GM21381 (cell line): ENCODE data around the gene ARSG.
"Not testable (repeated sequence)": the region's sequence is repeated elsewhere in the genome, so short reads cannot be mapped to it uniquely, and the experiment has no call there.

Experiments used
- ATAC-seq: cut with Tn5 transposase; IDR thresholded peaks from one replicate; pipeline ENCODE4 v1.9.1; 2021; ENCODE audit warnings: mild to moderate bottlenecking, moderate library complexity; ENCODE audit not compliant: unreplicated experiment

ARSG gene

DNA sequence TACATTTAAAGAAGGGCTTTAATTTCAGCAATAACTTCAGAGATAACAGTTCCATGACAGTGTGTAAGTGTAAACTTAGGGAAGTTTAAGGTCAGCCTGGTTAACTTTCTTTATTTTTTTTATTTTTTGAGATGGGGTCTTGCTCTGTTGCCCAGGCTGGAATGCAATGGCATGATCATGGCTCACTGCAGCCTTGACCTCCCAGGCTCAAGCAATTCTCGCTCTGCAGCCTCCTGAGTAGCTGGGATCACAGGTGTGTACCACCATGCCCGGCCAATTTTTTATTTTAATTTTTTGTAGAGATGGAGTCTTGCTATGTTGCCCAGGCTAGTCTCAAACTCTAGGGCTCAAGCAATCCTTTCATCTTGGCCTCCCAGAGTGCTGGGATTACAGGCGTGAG, 15.0 kb upstream of the ARSG start:
- ATAC-seq, result not testable (repeated sequence)

DNA sequence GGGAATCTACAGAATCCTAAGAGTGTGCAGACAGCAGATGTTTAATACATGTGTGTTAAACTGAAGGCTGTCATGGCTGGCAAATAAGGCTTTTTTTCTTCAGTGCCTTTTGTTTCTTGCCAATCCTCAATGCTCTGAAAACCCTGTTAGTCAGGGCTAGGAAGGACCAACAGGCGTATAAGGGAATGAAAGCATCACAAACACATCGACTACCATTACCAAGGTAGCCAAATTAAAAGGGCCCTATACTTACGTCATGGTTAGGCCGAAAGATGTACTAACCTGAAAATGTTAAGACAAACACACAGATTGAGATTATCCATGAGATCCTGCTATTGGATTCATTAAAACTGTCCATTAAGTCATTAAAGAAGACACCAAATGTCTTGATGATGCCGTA, 13.5 kb upstream of the ARSG start:
- ATAC-seq, result no peak

DNA sequence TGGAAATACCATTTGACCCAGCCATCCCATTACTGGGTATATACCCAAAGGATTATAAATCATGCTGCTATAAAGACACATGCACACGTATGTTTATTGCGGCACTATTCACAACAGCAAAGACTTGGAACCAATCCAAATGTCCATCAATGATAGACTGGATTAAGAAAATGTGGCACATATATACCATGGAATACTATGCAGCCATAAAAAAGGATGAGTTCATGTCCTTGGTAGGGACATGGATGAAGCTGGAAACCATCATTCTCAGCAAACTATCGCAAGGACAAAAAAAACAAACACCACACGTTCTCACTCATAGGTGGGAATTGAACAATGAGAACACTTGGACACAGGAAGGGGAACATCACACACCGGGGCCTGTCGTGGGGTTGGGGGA, 9.3 kb upstream of the ARSG start:
- not testable (repeated sequence) for ATAC-seq

DNA sequence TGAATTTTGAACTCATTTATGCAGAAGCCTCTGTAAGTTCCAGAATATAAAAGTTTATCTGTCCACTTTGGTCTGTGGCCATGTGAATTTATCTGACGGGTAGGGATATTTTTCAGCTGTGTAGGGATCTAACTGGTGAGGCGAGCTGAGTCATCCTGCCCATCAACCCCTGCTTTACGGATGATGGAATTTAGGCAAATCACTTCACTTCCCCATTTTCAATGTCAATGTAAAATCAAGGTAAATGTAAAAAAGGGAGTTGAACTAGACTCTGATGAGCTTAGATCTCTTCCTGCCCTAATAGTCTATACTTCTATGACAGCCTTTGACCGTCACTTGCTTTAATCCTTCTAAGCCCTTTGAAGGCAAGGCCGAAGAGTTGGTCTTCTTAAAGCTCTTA, 2.9 kb upstream of the ARSG start:
- no peak for ATAC-seq

DNA sequence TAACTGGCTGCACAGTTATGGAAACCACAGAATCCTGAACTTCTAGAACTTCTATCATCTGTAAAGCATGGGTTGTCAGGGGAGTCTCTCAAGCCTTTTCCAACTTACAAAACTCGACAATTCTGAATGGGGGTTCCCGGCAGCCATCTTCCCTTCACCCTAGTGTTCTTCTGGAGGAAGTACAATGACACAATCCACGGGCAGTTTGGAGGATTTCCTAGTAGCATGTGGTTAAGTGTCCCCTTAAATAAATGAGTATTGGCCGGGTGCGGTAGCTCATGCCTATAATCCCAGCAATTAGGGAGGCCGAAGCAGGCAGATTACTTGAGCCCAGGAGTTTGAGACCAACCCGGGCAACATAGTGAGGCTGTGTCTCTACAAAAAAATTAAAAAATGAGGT, 2.5 kb upstream of the ARSG start:
- no peak for ATAC-seq

DNA sequence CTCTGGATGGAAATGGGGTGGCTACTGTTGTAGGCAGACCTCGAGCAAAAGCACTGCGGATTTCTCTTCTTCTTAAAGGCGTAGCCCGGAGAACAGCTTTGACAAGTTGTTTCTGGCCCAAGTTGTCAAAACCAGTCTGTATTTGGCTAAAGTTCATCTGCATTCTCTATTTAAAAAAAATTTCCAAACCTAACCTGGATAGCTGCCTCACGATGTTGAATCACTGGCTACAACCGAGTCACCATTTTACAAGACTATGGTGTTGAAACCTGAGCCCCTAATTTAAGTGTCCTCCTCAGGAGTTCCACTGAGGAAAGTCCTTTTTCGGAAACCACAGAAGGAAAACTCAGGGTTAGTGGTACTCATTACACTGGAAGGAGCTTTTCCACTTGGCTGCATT, 1.8 kb upstream of the ARSG start:
- no peak for ATAC-seq

DNA sequence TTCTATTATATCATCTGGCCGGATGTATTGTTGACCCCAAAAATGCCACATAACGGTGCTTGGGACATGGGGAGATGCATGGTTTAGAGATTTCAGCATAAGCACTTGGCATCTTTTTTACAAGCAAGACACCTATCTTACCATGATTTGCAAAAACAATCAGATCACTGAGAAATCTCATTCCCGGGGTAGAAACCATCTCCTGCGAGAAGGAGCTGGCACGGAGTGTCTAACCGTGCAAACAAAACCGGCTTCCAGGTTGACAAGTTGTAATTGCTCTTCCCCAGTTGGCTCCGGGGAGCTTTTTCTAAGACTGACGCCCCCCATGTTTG, 1.4 kb upstream of the ARSG start:
- no peak for ATAC-seq

DNA sequence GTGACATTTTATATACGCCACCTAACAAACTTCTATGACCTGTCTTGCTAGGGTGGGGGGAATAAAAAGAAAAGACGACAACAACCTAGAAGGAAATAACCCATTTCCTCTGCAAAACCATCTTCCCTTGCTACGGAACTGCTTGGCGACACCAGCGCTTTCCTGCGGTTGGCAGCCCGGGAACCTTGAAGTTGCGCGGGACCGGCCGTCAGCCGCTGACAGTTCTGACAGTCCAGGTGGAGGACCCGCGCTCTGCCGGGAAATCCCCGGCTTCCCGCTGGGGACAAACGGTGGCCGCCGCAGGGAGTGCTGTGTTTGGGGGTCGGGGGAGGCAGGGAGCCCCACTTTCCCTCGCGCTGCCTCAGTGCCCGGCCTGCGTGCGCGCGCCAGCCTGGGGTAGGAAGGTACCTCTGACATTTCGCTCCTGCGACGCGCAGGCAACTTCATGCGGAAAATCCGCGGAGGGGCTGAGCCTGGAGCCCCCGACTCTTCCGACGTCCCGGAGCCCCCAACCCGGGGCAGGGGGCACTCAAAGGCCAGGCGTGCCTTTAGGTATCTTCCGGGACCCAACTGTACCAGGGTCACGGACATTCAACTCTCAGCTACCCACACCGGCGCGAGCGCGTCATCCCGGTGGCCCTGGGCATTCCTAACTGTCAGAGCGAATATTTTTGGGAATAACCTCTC, 884 bp upstream of the ARSG start:
- ATAC-seq, result no peak

DNA sequence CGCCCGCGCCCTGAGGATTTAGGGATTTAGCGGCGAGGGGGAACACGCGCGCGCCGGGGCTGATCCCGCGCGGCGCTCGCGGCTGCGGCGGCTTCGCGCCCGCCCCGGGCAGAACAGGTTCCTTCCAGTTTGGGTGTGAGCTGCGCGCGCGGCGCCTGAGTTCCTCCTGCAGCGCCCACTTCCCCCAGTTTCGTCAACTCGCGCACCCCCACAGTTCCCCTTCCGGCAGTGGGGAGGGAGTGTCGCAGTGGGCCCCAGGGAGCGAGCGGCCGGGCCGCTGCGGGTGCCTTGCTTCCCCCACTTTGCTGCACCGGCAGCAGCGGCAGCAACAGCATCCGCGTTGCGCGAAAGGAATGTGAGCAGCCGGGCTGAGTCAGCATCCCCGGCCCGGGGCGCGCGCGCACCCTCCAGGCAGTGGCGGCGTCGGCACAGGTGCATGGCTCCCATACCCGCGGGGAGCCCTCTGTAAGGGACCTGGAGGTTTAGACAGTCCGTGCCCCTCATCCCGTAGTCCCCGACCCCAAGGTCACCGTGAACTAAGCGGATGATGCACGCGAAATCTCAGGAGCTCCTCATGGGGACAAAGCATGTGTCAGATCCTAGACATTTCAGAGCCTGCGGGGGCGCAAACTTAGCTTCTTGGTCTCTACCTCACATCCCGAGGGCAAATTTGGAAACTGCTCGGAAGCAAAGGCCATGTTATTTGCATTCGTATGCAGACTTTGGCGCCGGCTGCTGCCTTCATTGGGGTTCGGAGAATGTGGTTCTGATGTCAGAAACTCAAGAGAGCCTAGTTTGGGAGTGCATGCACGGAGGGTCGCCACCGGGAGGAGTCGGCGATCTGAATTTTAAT, 767 bp downstream of the ARSG start:
- peak; percentile 63 for ATAC-seq

DNA sequence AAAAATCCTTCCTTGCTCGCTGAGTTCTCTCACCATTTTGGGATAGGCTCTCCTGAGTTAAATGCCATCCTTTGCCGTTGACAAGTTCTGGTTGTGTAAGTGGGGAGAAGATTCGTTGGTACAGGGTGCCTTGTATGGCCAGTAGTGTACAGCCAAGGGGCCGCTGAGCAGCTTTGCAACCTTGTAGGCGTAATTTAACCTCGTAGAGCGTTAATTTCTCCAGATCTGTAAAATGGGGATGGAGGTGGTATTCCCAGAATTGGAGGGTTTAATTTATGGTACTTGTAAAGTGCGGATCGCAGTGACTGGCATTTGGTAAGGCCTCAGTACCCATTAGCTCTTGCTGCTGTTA, 1.4 kb downstream of the ARSG start:
- ATAC-seq, result no peak

DNA sequence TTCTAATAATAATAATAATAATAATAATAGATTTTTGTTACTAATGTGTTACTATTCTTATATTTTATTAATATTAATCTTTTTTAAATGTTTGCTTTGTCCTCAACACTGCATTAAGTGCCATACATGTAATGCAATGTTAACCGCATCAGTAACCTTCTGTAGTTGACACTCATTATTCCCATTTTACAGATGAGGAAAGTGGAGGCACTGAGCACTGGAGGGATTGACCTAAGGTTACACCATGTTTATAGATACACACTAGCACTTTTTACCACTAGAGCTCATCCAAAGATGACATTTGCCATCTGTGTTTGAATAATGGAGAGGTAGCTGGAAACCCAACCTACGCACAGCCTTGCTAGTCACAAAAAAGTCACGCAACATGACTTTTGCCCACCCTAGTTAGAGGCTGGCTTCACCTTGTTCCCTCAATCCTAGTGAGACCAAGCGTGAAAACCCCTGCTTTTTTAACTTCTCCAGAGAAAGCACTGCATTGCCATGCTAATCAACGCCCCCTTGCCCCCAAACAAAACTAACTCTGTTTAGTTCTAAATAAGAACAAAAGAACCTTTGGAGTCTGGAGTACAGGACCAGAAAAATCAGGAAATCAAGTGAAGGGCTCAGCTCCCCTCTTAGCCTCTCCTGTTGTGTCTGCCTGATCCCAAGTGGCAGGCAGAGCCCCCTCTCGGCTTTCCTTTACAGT, 2.3 kb downstream of the ARSG start:
- no peak for ATAC-seq

DNA sequence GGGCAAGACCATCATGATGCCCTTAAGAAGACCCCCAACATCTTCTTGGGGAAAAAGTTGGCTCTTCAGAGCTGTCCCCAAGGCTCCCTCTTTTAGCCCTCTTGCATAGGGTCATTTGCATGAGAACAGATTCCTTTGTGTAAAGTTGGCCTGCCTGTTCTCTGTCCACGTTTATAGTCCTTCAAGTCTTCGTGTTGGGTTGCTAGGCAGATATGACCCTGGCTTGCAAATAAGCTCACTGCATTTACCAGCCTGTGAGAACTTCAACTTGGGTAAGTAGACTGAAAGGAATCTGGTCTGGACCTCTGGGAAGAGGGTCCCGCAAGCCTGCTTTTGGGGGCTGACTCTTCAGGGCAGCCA, 2.9 kb downstream of the ARSG start:
- no peak for ATAC-seq

DNA sequence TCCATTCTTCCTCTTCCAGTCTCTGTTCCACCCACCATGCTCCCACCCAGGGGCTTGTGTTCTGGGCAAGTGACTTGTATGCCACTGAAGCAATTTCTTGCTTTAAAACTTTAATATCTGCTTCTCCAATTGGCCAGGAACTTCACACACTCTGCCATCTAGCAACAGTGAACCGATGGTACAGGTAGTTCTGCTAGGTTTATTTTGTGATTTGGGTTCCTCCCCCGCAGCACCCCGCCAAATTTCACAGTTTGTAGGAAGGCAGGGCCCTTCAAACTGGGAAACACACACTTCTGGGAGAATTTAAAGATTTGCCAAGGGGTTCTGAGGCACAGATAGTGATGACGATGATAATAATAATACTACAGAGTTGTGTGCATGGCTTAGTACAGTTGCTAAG, 3.3 kb downstream of the ARSG start:
- ATAC-seq, result no peak

DNA sequence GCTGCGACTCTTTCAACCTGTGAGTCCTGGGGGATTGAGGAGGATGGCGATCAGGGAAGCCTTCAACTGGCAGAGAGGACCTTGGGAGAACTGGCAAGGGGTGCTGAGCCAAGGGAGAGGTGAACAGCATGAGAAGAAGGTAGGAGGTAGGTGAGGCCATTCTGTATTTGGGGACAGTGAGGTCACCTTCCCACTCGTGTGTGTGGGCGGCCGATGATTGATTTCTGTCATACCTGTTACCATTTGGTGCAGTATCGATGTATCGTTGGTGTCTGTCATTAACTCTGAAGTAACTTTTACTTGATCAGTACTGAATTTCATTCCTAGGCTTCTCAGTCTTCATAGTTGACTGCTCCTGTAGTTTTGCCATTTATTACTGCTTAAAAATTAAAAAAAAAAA, 3.8 kb downstream of the ARSG start:
- ATAC-seq, result no peak

DNA sequence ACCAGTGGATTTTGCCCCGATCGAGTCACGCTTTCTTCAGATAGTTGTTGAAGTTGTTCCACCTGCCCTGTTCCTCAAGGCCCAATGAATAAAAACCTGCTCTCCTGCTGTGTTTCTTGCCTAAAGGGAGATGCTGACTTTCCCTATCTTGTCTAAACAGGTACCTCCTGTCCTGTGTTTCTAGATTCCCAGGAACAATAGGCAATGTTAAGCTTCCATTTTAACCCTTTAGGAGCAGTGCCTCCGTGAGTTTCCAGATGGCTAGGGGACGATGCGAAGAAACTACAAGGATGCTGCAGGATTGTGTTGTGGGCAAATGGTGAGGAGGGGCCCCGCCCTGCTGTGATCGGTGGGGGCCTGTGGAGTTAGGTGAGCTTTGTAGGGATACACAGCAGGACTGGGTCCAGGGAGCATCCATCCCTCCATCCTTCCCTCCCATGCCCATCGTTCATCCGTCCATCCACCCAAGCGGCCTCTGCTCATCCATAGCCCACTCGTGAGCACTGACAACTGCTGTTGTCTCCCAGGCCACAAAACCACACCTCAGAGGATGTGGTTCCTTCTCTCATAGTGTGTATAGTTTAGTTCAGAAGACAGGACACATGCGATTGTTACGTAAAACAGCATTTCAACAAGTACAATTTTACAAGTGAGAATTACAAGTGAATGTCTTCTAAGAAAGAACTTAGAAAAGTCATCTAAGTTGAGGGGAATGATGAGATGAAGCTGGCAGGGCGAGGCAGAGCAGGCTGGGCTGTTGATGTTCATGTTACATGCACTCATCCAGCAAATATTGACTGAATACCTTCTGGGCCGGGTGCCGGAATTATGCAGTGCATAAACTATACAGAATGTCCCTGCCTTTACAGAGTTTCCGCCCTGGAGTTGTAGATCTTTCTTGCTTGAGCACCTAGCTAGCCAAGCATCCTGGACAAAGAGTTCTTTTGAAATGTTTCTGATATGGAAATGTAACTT, 5.2 kb downstream of the ARSG start:
- no peak for ATAC-seq

DNA sequence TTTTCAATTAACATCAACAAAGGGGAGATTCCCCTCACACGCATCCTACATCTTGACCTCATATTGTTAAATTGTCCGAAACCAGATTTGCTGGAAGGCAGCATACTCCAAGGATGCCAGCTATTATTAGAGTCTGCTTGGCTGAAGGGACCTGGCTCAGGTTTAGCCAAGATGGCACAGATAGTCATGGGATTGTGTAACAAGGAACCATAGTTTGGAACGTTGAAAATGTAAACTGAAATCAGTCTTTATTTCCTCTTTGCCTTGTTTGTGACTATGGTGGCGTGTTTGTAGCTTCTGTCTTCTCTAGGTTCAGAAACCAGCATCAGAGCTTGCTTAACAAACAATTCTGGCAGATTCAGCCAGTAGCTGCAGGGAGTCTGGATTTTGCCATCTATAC, 5.9 kb downstream of the ARSG start:
- ATAC-seq, result no peak

DNA sequence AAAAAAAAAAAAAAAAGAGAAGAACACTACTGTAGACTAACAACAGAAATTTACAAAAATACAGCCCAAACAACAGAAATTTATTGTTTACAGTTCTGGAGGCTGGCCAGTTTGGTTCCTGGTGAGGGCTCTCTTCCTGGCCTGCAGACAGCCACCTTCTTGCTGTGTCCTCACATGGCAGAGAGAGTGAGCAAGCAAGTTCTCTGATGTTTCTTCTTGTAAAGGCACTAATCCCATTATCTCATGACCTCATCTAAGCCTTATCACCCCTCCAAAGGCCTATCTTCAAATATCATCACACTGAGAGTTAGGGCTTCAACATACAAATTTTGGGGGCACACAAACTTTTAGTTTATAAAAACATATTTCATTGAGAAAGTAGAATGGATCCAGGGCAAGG, 7.3 kb downstream of the ARSG start:
- no peak for ATAC-seq

DNA sequence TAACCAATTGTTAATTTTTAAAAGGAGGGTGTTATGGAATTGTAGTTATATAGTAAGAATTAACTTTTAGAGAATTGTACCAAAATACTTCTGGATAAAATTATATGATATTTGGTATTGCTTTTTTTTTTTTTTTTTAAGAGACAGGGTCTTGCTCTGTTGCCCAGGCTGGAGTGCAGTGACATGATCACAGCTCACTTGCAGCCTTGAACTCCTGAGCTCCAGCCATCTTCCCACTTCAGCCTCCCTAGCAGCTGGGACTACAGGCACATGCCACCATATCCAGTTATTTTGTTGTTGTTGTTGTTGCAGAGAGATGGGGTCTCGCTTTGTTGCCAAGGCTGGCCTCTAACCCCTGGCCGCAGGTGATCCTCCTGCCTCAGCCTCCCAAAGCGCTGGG, 8.5 kb downstream of the ARSG start:
- no peak for ATAC-seq

DNA sequence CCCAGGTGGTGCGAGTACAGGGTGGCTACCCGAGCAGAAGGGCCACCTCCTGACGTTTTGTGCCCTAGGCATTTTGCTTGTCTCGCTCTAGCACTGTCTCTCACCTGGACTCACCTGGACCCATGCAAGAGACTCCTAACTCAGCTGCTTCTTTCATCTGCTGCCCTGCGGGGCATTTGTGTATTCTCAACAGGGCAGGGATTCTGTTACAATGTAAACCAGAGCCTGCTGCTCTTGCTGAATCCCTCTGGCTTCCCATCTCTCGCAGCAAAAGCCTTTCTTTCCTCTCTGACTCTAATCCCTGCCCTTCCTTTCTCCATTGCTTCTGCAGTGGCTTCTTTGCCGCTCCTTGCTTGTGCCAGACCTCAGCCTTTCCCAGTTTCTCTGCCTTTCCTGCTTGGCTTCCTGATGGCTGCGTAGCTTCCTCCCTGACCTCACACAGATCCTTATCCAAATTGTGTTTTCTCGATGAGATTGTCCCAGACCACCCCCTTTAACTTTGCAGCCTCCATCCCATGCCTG, 10.2 kb downstream of the ARSG start:
- ATAC-seq, result no peak

DNA sequence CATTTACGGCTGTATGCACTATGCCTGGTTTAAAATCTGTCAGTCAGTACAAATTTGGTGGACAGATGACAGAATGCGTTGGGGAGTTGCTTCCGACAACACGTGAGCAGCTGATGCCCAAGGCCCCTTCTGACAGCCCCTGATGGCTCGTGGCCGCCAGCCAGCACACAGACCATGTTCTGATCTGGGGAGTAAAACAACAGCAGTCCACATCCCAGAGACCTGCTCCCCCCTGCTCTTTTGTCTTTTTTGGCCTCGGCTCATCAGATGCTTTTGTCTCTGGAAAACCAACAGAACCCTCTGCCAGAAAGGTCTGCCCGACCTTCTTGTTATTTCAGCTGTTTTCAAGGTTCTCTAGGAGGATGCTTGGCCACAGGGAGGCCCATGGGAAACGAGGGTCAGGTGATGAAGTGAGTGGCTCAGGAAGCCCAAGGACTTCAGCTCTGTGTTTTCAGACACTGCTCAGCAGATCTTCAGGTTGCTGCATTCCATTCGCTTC, 10.8 kb downstream of the ARSG start:
- ATAC-seq, result no peak

DNA sequence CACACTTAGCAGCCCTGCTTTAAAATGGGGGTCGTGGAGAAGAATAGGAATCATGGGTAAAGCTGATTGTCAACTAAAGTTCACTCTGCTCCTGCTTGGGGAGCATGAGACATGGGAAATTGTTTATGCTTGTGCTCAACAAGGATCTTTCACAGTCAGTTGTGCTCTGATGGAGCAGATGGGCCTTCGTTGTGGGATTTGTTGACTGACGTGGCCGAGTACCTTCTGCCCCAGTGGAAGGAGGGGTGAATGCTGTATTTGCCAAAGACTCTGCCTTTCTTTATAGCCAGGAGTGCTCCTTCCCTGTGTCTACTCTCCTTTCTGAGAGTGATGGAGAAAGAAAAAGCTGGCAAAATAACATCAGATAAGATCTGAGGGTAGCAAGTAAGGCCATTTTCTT, 11.4 kb downstream of the ARSG start:
- ATAC-seq, result no peak
